Measurements from ENCODE around the gene HOXB8. TPM values are rescaled to one million over a fixed set of nuclear protein-coding genes. Genes with fewer than 3 reads are reported as not detected.
A peak's percentile ranks its signal among the peaks of the same experiment; 100 is the strongest.

The HOXB8 gene
- total and polyA plus RNA-seq, 2 experiments from 2014 or later: not detected

- TF ChIP-seq ZNF462 (CRISPR knock-in tag; IDR thresholded peaks at IDR 0.05) (no peak), EZH2phosphoT487 (IDR thresholded peaks at IDR 0.05; ENCODE audit: unreplicated experiment) (no peak), NANOG (IDR thresholded peaks at IDR 0.05; ENCODE audit: borderline replicate concordance) (no peak), ZNF114 (CRISPR knock-in tag; IDR thresholded peaks at IDR 0.05) (no peak), ETS1 (IDR thresholded peaks at IDR 0.05) (no peak)
Observed at GRCh38 chr17:48565022-48565554, 50.0 kb downstream of the HOXB8 start (continued).

- peak; percentile 41 for ATAC-seq
- Mint-ChIP-seq H3K4me1 (peaks cover 23% of the 10 kb centered on the region), H3K36me3 (ENCODE audit: low read depth) (no peaks in the 10 kb centered on the region), H3K9me3 (no peaks in the 10 kb centered on the region; the same call in 2 of the 3 replicates), H3K27me3 (ENCODE audit: insufficient read depth, low read depth, poor library complexity) (peaks cover 46% of the 10 kb centered on the region), H3K4me3 (0 out of 3 replicates have a peak overlapping the region, but pooled peaks have one; percentile 5), H3K27ac (no peak overlapping the region)
- Histone ChIP-seq H3F3A (replicated peaks; ENCODE audit: low read depth) (peaks cover 54% of the 10 kb centered on the region), H3K4me1 (ENCODE audit: insufficient read depth) (peaks cover 66% of the 10 kb centered on the region), H4K20me1 (replicated peaks; ENCODE audit: insufficient read depth) (peaks cover 62% of the 10 kb centered on the region), H3K4me3 (peak overlapping the region; percentile 49), H2AFZ (no peak overlapping the region; the same call in 1 of the 2 replicates), H3K27me3 (ENCODE audit: insufficient read depth) (peaks cover 100% of the 10 kb centered on the region), H3K27ac (ENCODE audit: low read depth) (no peak overlapping the region), H3K9me2 (ENCODE audit: insufficient read depth) (no peaks in the 10 kb centered on the region), H3K36me3 (ENCODE audit: insufficient read depth) (no peaks in the 10 kb centered on the region), H3K4me2 (peak overlapping the region; percentile 69), H3K79me2 (replicated peaks; ENCODE audit: insufficient read depth) (no peaks in the 10 kb centered on the region)
- no peak for DNase-seq (ENCODE audit: low spot score)
- TF ChIP-seq JUNB (IDR thresholded peaks at IDR 0.05; ENCODE audit: unreplicated experiment): no peak
- no peak for TF ChIP-seq STAT1 (IDR thresholded peaks at IDR 0.05; ENCODE audit: unreplicated experiment)
- no peak for TF ChIP-seq ZNF114 (CRISPR knock-in tag; IDR thresholded peaks at IDR 0.05)
- no peak for TF ChIP-seq CTCF (conservative IDR thresholded peaks at IDR 0.05; ENCODE audit: low read depth in 2 of 2)
- TF ChIP-seq EZH2phosphoT487 (IDR thresholded peaks at IDR 0.05; ENCODE audit: unreplicated experiment): peak; percentile 57
- peak; percentile 99 for TF ChIP-seq EZH2 (IDR thresholded peaks at IDR 0.05; ENCODE audit: low read depth, unreplicated experiment)
- TF ChIP-seq CREB1 (CRISPR knock-in tag; IDR thresholded peaks at IDR 0.05; ENCODE audit: low read depth): no peak
Observed at GRCh38 chr17:48564188-48565021, 50.7 kb downstream of the HOXB8 start.
